Fibroblast of skin of right quadriceps (primary cell): ENCODE measurements around the gene IFNLR1.
A peak's percentile ranks its signal among the peaks of the same experiment; 100 is the strongest.
"Not testable (repeated sequence)": the region's sequence is repeated elsewhere in the genome, so short reads cannot be mapped to it uniquely, and the experiment has no call there.

Experiments
- DNase-seq: peaks from one replicate; pipeline ENCODE4 v3.0.0-alpha.2; 2013

IFNLR1 gene

DNA sequence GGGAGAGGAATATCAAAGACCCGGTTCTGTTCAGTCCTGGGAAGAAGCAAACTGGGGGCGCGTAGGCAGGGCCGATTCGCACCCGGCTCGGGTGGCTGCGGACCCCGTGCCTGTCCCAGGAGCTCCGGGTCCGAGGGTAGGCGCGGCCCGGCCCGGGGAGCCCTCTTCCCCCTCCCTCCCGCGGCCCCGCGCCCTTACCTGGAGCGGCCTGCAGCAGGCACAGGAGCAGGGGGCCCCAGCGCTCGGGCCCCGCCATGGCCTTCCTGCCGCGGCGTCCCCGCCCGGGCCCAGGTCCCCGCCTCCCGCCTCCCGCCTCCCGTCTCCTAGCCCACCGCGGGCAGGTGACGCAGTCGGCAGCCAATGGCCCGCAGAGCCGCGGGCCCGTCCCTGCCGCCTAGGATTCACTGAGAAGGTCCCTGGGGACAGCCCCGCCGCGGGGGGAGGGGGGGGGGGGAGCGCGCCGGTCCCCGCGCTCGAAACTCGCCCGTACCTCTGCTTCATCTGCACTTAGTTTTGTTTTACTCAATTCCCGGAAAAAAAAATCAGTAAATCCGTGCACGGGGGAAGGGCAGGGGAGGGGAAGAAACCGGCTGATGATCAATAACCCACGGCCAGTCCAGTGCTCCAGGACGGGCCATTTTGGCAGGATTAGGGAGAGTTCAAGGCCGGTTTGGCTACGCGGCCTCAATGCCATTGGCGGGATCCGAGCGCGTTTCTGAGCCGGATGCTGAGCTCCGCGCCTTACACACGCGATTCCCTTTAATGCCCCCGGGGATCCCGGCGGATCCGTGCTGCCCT, at the start of gene IFNLR1:
IFNLR1 (minus strand) TSS at position 297 of the 798 bp plus-strand sequence; CDS start at position 256, 41 bp downstream.
- DNase-seq = peak; percentile 9

DNA sequence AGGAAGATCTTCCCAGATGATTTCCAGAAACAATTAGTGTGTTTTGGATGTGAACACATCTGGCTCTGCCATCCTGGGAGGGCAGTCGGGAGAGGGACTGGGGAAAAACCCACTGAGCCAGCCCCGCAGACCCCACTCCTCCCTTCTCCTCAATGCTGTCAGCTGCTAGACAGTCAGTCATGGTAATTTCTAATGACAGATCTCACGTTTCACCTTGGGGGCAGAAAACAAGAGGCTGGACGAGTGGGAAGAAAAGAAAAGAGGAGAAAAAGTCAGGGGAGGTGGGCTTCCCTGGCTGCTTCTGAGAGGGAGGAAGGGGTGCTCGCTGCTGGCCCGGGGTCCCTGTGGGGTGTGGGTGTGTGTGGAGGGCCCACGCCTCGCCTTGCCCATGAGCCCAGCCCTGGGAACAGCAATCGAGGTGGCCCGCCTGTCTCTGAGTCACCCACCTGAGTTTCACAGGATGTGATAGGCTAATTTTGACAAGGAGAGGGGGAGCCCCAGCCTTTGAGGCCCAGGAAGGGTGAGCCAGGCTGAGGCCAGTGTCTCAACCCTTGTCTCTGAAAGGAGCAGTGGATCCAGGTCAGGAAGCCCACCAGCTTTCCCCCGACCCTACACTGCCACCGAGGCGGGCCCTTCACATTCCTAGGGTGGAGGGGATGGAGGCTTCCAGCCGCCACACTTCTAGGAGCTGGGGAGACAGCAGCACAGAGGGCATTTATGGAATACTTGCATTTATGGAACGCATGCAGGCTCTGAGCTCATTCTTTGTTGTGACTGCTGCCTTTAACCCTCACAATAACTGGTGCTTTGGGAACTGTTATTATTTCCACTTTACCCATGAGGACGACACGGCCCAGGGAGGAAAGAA, 49.1 kb upstream of the IFNLR1 start:
- DNase-seq = no peak

DNA sequence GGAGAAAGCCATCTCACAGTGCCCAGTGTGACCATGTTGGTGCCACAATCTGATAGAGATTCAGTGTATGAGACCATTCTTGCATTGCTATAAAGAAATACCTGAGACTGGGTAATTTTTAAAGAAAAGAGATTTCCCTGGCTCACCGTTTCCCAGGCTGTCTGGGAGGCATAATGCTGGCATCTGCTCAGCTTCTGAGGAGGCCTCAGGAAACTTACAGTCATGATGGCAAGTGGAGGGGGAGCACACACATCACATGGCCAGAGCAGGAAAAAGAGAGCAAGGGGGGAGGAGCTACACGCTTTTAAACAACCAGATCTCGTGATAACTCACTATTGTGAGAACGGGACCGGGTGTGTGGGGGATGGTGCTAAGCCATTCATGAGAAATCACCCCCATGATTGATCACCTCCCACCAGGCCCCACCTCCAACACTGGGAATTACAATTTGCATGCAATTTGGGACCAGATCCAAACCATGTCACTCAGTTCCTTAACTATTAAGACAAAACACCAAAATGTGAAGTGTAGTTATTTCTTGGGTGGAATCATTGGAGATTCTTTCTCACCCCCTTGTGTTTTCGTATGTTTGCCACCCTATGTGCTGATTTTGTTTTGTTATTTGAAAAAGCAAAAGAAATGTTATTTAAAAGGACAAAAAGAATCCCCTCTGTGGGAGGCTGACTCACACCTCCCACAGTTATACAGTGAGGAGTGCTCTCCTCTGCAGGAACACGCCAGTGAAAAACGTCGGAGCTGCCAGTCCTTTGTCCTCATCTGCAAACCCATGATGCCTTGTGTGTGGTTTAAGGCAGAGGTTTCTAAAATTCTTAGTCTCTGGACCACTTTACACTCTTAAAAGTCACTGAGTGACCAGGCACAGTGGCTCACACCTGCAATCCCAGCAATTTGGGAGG, 46.9 kb upstream of the IFNLR1 start:
- no peak for DNase-seq

DNA sequence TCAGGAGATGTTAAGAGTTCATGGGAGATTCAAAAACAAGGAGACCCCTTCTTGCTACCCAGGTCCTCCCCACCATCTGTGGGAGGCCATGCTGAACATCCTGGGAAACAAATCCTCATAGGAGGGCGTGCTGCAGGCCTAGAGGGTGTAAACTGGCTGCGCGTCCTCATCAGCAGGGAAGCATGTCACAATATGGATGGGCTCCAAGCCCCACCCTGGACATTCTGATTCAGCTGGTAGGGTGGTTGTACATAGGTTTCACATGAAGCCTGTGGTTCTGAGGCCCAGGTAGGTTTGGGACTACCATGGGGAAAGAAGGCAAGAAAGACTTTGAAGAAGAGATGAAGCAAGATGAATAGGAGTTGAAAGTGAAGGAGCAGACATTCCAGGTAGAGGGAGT, 44.6 kb upstream of the IFNLR1 start:
- DNase-seq = no peak

DNA sequence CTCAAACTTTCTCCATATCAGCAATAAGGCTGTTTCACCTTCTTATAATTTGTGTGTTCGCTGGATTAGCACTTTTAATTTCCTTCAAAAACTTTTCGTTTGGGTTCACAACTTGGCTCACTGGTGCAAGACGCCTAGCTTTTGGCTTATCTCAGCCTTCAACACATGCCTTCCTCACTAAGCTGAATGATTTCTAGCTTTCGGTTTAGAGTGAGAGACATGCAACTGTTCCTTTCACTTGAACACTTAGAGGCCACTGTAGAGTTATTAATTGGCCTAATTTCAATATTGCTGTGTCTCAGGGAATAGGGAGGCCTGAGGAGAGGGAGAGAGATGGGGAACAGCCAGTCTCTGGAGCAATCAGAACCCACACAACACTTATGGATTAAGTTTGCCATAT, 41.2 kb upstream of the IFNLR1 start:
- no peak for DNase-seq

DNA sequence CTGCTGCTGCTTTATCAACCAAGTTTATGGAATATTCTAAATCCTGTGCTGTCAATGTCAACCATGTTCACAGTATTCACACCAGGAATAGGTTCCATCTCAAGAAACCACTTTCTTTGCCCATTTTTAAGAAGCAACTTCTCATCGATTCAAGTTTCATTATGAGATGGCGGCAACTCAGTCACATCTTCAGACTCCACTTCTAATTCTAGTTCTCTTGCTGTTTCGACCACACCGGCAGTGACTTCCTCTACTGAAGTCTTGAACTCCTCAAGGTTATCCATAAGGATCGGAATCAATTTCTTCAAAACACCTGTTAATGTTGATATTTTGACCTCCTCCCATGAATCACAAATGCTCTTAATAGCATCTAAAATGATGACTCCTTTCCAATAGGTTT, 39.7 kb upstream of the IFNLR1 start:
- no peak for DNase-seq

DNA sequence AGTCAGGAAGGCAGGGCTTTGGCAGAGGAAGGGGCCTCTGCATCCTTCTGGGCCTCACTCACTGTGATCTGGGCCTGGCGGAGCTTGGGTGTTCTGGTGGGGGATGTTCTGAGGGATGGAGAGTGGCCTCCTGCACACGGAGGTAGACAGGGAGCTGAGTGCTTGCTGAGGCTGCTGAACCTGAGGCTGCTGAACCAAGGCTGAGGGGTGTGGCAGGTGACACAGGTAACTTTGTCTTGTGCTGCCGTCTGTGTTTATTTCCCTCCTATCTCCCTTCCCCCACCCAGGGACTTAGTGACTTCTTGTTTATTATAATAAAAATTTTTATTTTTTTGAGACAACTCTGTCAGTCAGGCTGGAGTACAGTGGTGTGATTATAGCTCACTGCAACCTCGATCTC, 37.7 kb upstream of the IFNLR1 start:
- no peak for DNase-seq

DNA sequence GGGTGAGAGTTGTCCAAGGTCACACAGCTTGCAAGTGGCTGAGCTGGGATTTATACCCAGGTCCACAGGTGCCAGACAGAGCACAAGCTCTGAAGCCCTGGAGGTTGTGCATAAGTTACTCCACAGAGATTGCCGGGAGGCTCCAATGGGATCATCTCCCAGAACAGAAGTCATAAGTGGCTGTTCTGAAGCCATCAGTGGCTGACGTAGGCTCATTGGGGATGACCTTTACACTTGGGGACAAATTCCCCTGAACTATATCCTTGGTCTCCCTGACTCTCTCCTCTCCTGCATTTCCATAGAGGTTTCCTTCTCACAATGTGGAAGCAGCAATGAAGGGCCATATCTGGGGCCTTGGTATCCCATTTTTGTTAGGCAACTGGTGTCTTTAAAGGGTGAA, 37.0 kb upstream of the IFNLR1 start:
- DNase-seq = no peak

DNA sequence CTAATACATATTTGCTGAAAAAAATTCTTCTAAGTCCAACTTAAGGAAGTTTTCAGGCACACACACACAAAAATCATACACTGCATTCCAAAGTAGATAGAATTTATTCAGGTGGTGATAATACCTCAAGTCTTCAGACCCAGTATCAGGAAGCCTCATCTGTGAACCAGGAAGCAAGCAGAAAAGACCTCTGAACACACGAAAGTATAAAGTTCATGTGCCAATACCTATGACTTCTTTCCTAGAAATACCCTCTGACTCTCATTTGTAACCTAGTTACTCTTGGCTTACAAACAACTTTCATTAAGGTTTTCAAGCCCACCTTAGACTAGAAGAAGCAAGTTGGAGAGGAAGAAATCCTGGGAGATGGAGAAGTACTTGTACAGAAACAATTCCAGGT, 35.7 kb upstream of the IFNLR1 start:
- DNase-seq = no peak

DNA sequence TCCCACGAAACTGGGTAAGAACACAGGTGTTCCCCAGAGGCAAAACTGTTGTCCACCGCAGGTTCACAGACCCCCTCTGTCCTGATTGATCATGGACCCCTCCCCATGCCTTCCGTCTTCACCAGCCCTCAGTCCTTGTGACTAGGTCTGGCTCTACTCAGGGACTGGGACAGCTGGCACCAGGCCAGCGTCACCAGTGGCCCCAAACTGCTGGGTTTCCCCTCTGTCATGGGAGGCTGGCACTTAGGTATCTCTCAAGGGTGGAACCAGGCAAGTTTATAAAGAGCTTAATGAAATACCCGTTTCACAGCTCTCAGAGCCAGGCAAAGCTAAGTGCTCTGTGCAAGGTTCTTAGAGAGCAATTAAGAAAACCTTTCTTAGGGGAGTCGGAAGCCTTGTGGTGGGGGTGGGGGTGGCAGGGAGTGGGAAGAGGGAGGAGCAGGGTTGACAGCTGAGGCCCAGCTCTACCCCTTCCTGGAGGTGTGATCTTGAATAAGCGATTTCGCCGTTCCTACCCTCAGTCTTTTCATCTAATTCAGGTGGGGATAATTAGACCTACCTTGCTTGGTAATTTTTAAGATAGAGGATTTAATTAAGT, 35.0 kb upstream of the IFNLR1 start:
- DNase-seq = no peak

DNA sequence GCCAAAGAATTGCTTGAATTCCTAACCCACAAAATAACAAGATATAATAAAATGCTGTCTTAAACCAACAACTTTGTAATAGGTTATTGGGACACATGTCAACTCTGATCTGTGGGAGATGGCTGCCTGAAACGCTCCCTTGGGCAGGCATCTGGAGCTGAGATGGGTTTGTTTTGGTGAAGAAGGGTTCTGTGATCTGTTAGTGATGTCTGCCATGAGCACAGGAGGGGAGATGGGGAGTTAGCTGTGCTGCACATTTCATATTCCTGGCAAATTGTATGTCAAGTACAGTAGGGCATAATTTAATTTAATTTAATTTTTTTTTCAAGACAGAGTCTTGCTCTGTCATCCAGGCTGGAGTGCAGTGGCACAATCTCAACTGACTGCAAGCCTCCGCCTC, 34.2 kb upstream of the IFNLR1 start:
- no peak for DNase-seq

DNA sequence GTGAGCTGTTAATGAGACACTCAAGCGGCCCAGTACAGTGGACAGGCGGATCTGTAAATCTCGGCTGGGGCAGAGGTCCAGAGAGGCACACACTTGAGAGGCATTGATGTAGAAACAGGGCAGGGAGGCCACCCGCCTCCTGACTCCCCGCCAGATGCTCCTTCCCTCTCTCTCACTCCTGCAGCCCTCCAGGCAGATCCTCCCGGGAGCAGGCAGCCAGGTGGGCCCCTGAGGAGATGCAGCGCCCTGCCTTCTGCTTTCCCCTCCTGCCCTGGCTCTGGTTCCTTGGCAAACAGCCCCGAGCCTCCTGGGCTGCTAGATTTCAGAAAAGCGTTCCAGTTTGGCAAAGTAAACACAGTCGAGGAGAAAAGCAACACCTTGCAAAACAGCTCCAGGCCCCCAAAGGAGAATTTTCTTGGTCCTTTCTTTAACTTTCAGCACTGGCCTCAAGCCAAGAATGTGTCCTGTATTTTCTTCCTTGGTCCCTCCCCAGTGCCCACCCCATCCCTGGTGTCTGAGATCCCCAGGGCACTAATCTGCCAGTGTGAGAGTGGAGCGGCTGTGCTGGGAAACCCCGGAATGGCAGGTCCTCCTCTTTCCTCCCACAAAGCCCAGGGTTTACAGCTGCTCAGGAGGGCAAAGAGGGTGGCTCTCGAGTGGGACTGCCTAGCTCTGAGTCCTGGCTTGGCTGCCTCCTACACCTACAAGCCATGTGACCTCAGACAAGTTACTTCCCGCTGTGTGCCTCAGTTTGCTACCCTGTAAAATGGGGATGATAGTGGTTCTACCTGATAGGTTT, 29.4 kb upstream of the IFNLR1 start:
- no peak for DNase-seq

DNA sequence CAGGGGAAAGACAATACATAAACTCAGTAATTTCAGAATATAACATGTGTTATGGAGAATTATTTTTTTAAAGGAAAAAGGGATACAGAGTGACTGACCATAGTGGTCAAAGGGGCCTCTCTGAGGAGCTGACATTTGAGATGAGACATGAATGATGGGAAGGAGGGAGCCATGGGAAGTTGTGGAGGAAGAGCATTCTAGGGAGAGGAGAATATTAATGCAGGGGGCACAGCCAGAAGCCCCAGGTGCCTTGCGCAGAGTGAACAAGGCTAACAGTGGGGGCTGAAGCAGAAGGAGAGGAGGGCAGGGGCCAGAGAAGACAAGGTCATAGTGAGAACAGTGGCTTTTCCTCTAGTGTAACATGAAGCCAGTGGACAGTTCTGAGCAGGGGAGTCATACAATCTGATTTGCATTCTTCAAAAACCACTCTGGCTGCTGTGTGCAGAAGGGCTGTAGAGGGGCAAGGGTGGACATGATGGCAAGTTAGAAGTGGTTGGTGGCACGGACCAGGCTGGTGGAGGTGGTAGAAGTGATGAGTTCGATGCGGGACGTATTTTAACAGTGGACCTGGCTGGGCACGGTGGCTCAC, 28.2 kb upstream of the IFNLR1 start:
- DNase-seq = no peak

DNA sequence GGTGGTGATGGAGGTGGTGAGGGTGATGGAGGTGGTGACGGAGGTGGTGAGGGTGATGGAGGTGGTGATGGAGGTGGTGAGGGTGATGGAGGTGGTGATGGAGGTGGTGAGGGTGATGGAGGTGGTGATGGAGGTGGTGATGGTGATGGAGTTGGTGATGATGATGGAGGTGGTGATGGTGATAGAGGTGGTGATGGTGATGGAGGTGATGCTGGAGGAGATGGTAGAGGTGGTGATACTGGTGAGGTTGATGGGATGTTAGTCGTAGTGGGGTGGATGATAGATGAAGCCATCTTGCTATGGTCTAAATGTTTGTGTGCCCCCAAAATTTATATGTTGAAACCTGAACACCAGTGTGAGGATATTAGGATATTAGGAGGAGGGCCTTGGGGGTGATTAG, 25.3 kb upstream of the IFNLR1 start:
- no peak for DNase-seq

DNA sequence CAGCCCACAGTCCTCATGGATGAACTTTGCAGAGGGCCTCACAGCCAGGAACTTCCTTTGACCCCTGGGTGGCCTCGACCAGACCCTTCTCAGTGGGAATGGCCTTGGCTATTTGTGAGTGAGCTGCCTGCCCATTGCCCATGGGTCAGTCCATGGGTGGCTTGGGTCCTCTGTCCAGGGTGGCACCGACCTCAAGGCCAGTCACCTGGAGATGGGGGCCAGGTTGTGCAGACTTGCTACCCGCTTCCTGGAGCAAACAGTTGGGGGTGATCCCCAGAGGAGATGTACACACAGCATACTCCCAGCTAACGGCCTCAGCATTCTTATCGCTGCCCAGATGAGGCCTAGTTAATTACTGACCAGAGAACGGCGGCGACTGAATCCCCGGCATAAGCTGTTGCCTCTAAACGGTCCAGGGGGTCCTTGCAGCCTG, 23.1 kb upstream of the IFNLR1 start:
- no peak for DNase-seq

DNA sequence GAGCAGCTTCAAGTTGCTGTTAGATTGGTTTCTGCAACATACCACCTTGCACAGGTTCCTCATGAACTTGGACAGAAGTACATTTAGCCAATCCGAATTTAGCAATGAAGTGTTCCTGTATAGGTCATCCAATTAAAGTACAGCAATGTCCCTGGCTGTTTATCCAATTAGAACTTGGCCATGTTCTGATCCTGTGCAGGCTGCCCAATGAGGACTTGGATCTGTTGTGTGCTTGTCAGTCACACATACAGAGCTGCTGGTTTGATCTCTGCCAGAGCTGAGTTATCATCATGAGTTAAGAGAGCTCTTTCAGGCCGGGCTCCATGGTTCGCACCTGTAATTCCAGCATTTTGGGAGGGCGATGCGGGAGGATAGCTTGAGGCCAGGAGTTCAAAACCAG, 22.0 kb upstream of the IFNLR1 start:
- no peak for DNase-seq

DNA sequence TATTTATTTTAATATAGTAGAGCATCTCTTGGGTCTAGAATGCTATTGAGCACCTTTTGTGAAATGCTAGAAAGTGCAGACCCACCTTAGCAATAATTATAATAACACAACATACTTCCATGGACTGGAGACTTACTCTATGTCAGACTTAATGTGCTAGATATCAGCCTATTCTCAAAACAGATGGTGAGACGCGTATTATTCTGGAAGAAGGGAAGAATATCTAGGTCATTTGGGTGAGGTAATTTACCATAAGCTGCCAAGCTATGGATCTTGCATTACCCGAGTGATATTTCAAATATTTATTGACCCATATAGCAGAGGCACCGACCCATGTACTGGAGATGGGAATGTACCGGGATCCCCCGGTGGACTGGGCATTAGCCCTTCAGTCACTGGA, 20.6 kb upstream of the IFNLR1 start:
- no peak for DNase-seq

DNA sequence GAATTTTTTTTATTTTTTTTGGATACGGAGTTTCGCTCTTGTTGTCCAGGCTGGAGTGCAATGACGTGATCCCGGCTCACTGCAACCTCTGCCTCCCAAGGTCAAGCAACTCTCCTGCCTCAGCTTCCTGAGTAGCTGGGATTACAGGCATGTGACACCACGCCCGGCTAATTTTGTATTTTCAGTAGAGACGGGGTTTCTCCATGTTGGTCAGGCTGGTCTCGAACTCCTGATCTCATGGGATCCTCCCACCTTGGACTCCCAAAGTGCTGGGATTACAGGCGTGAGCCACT, 20.3 kb upstream of the IFNLR1 start:
- DNase-seq = not testable (repeated sequence)

DNA sequence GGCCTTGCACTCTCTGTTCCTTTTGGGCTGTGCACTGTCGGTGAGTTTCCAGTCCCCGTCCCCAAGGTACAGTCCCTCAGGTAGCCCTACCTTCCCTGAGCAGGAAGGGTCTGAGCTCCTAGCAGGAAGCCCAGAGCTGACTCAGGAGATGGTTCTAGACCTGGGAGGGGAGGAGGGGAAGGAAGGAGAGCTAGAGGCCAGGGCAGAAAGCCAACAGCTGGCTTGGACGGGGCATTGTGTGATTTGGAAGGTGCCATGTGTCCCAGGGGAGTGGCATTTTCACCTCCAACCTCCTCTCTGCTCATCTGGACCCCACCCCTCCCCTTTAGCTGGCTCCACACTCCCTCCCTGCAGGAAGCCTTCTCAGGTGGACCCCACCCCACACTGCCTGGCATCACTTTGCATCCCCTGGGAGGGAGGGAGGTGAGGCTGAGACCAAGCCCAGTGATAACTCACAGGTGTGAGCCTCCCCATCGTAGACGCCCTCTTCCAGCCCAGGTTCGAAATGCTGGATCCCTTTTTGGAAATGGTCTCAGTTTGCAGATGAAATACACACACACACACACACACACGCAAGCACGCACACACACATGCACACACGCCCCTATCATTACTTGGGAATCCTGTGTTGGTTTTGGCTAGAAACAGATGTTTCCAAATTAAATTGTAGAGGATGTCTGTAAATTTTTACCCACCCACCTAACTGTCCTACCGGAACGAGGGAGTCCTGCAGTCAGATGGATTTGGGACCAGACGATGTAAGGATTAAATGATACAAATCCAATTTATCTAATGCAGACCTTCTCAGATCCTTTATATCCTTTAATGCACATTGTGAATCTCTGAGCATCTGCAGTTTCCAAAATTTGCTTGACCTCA, 19.7 kb upstream of the IFNLR1 start:
- DNase-seq = no peak

DNA sequence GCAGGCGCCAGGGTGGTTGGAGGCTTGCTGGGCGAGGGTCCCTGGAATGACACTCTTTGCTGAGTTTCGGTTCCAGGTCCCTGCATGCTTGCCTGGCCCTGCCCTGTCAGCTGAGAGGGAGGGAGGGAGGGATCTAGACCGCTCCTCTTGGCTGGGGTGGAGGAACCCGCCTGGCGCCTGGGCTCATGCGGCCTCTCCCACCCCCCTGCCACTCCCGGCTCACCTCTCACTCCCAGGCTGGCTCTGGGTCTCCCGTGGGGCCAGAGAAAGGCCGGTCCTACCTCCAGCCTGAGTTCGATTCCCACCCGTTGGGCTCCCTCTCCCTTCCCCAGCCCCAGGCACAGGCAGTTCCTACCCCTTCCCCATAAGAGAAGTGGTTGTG, 19.0 kb upstream of the IFNLR1 start:
- DNase-seq = no peak
